ENCODE results near the gene STIP1. TPM values are rescaled to one million over a fixed set of nuclear protein-coding genes. Genes with fewer than 3 reads are reported as not detected.

Gene STIP1
- 125 and 414 TPM in 2 replicates for total RNA-seq

GRCh38 chr11:64185693-64186491 is at the start of gene STIP1:
STIP1 (plus strand) TSS chr11:64186171; CDS start chr11:64186262, 91 bp downstream.

GRCh38 chr11:64165842-64166635 is 19.9 kb upstream of the STIP1 start, which contains the start of gene MACROD1:
MACROD1 (minus strand) TSS chr11:64166113; CDS start chr11:64165994, 119 bp downstream.

GRCh38 chr11:64206457-64207255 is 20.7 kb downstream of the STIP1 start, which contains the start of gene FERMT3:
FERMT3 (plus strand) TSS chr11:64206721; CDS start chr11:64207365, 644 bp downstream.

GRCh38 chr11:64225608-64226506 is 39.9 kb downstream of the STIP1 start, which contains the start of the genes NUDT22 and TRPT1:
NUDT22 (plus strand) TSS chr11:64226274; CDS start chr11:64226653, 379 bp downstream.
TRPT1 (minus strand) TSS chr11:64226186; CDS start chr11:64225860, 326 bp downstream.

GRCh38 chr11:64230171-64230984 is 44.4 kb downstream of the STIP1 start, which contains the start of gene DNAJC4:
DNAJC4 (plus strand) TSS chr11:64230548; CDS start chr11:64230855, 307 bp downstream.

GRCh38 chr11:64233913-64234586 is 48.1 kb downstream of the STIP1 start, which contains the start of gene VEGFB:
VEGFB (plus strand) TSS chr11:64234584; CDS start chr11:64234834, 250 bp downstream.

GRCh38 chr11:64240435-64241240 is 54.7 kb downstream of the STIP1 start, which contains the start of gene FKBP2:
FKBP2 (plus strand) TSS chr11:64241095; CDS start chr11:64242388, 1,293 bp downstream.

GRCh38 chr11:64246871-64247728 is 61.1 kb downstream of the STIP1 start, which contains the start of gene PPP1R14B:
PPP1R14B (minus strand) TSS chr11:64246943; CDS start chr11:64246673, 270 bp downstream.

GRCh38 chr11:64251016-64251752 is 65.2 kb downstream of the STIP1 start, which contains the start of gene PLCB3:
PLCB3 (plus strand) TSS chr11:64251530; CDS start chr11:64251650, 120 bp downstream.

Other genes starting within 250 kb of the STIP1 start
- 5.9 and 10.9 TPM in 2 replicates for gene NAA40, start 247.2 kb upstream of the STIP1 start, total RNA-seq
- gene COX8A, start 211.6 kb upstream of the STIP1 start, total RNA-seq = 283 and 342 TPM in 2 replicates
- 47.6 and 92.2 TPM in 2 replicates for gene OTUB1, start 199.7 kb upstream of the STIP1 start, total RNA-seq
- gene FLRT1, start 150.2 kb upstream of the STIP1 start, total RNA-seq = not detected in 2 replicates
- 8.1 and 21.7 TPM in 2 replicates for gene MACROD1, start 20.1 kb upstream of the STIP1 start, total RNA-seq
- gene FERMT3, start 20.6 kb downstream of the STIP1 start, total RNA-seq = 6.7 and 9.6 TPM in 2 replicates
- 37.0 and 48.2 TPM in 2 replicates for gene TRPT1, start 40.0 kb downstream of the STIP1 start, total RNA-seq
- 61.7 and 73.2 TPM in 2 replicates for gene NUDT22, start 40.1 kb downstream of the STIP1 start, total RNA-seq
- 8.5 and 9.2 TPM in 2 replicates for gene DNAJC4, start 44.4 kb downstream of the STIP1 start, total RNA-seq
- gene VEGFB, start 48.4 kb downstream of the STIP1 start, total RNA-seq = 14.6 and 17.2 TPM in 2 replicates
- gene FKBP2, start 54.9 kb downstream of the STIP1 start, total RNA-seq = 86.8 and 87.4 TPM in 2 replicates
- gene PPP1R14B, start 60.8 kb downstream of the STIP1 start, total RNA-seq = 191 and 431 TPM in 2 replicates
- gene PLCB3, start 65.4 kb downstream of the STIP1 start, total RNA-seq = 33.0 and 75.5 TPM in 2 replicates
- gene BAD, start 98.5 kb downstream of the STIP1 start, total RNA-seq = 41.0 and 51.0 TPM in 2 replicates
- 7.7 and 8.2 TPM in 2 replicates for gene GPR137, start 99.7 kb downstream of the STIP1 start, total RNA-seq
- gene KCNK4, start 105.1 kb downstream of the STIP1 start, total RNA-seq = not detected in 2 replicates
- gene CATSPERZ, start 114.2 kb downstream of the STIP1 start, total RNA-seq = 0.28 TPM in 1 of 2 replicates, not detected in the other
- gene ESRRA, start 119.4 kb downstream of the STIP1 start, total RNA-seq = 31.9 and 36.4 TPM in 2 replicates
- 260 and 325 TPM in 2 replicates for gene TRMT112, start 131.4 kb downstream of the STIP1 start, total RNA-seq
- 261 and 263 TPM in 2 replicates for gene PRDX5, start 131.9 kb downstream of the STIP1 start, total RNA-seq
- 1.2 and 2.3 TPM in 2 replicates for gene CCDC88B, start 154.0 kb downstream of the STIP1 start, total RNA-seq
- 29.0 and 61.3 TPM in 2 replicates for gene RPS6KA4, start 173.0 kb downstream of the STIP1 start, total RNA-seq

Data from regular cardiac myocyte (primary cell).